ENCODE results near the gene DALRD3. TPM values are rescaled to one million over a fixed set of nuclear protein-coding genes. Genes with fewer than 3 reads are reported as not detected.
A peak's percentile ranks its signal among the peaks of the same experiment; 100 is the strongest.

The DALRD3 gene
- total RNA-seq, 1 donor from 2014 or later, result 45.5 TPM

- H3K4me1 Mint-ChIP-seq (ENCODE audit: low read depth), result peaks cover 9% of the 10 kb centered on the region
- TF ChIP-seq CTCF (IDR thresholded peaks at IDR 0.05; ENCODE audit: unreplicated experiment), result peak; percentile 7
- H3K27ac Mint-ChIP-seq, result peak within 1 kb of the TSS; percentile 97
- H3K36me3 Mint-ChIP-seq (ENCODE audit: insufficient read depth), result peaks cover 17% of the 10 kb centered on the region
- H3K4me3 Mint-ChIP-seq (ENCODE audit: low read depth), result peak within 1 kb of the TSS; percentile 84
- no peaks in the 10 kb centered on the region for H3K27me3 Mint-ChIP-seq
- peak; percentile 81 for DNase-seq (ENCODE audit: low spot score, unreplicated experiment)
- no peaks in the 10 kb centered on the region for H3K9me3 Mint-ChIP-seq (ENCODE audit: low read depth)
These were observed 10.5 kb upstream of the DALRD3 start, which contains the start of gene IMPDH2 for GRCh38 chr3:49028673-49029562. Gene IMPDH2, minus strand, starts transcription at chr3:49029398. Its CDS starts 48 bp downstream, at chr3:49029350.

- TF ChIP-seq CTCF (IDR thresholded peaks at IDR 0.05; ENCODE audit: unreplicated experiment), result no peak
- Mint-ChIP-seq H3K36me3 (ENCODE audit: insufficient read depth) (peaks cover 19% of the 10 kb centered on the region), H3K9me3 (ENCODE audit: low read depth) (no peaks in the 10 kb centered on the region), H3K4me3 (ENCODE audit: low read depth) (peak overlapping the region; percentile 84), H3K4me1 (ENCODE audit: low read depth) (peaks cover 10% of the 10 kb centered on the region), H3K27ac (peak overlapping the region; percentile 97), H3K27me3 (no peaks in the 10 kb centered on the region)
- no peak for DNase-seq (ENCODE audit: low spot score, unreplicated experiment)
These were observed 9.9 kb upstream of the DALRD3 start for GRCh38 chr3:49028298-49028672.

GRCh38 chr3:49027634-49028033 lies 9.3 kb upstream of the DALRD3 start:
- no peaks in the 10 kb centered on the region for H3K27me3 Mint-ChIP-seq
- H3K36me3 Mint-ChIP-seq (ENCODE audit: insufficient read depth), result peaks cover 21% of the 10 kb centered on the region
- no peak overlapping the region for H3K27ac Mint-ChIP-seq
- no peak for TF ChIP-seq CTCF (IDR thresholded peaks at IDR 0.05; ENCODE audit: unreplicated experiment)
- H3K4me3 Mint-ChIP-seq (ENCODE audit: low read depth), result no peak overlapping the region
- DNase-seq (ENCODE audit: low spot score, unreplicated experiment), result no peak
- peaks cover 16% of the 10 kb centered on the region for H3K4me1 Mint-ChIP-seq (ENCODE audit: low read depth)
- H3K9me3 Mint-ChIP-seq (ENCODE audit: low read depth), result no peaks in the 10 kb centered on the region

- Mint-ChIP-seq H3K27ac (no peak overlapping the region), H3K9me3 (ENCODE audit: low read depth) (no peaks in the 10 kb centered on the region), H3K4me1 (ENCODE audit: low read depth) (peaks cover 19% of the 10 kb centered on the region), H3K27me3 (no peaks in the 10 kb centered on the region), H3K4me3 (ENCODE audit: low read depth) (no peak overlapping the region), H3K36me3 (ENCODE audit: insufficient read depth) (peaks cover 18% of the 10 kb centered on the region)
- no peak for TF ChIP-seq CTCF (IDR thresholded peaks at IDR 0.05; ENCODE audit: unreplicated experiment)
- DNase-seq (ENCODE audit: low spot score, unreplicated experiment), result no peak
These were observed 8.2 kb upstream of the DALRD3 start for GRCh38 chr3:49026536-49026935.

GRCh38 chr3:49025793-49026520 lies 7.6 kb upstream of the DALRD3 start:
- Mint-ChIP-seq H3K9me3 (ENCODE audit: low read depth) (no peaks in the 10 kb centered on the region), H3K4me3 (ENCODE audit: low read depth) (no peak overlapping the region), H3K27me3 (no peaks in the 10 kb centered on the region), H3K4me1 (ENCODE audit: low read depth) (peaks cover 19% of the 10 kb centered on the region), H3K36me3 (ENCODE audit: insufficient read depth) (peaks cover 14% of the 10 kb centered on the region), H3K27ac (peak overlapping the region; percentile 4)
- TF ChIP-seq CTCF (IDR thresholded peaks at IDR 0.05; ENCODE audit: unreplicated experiment), result no peak
- DNase-seq (ENCODE audit: low spot score, unreplicated experiment), result no peak

Data from progenitor cell of endocrine pancreas (in vitro differentiated cells).